Loucy (cell line): Measurements from ENCODE around the gene MTR.

Experiments used
- CTCF ChIP-seq: fragments of 200-600 bp; sonication (generic); conservative IDR thresholded peaks from 2 replicates; pipeline ENCODE4 v1.5.1; 2014; ENCODE audit warnings: mild to moderate bottlenecking, antibody characterized with exemption, low read length
- EZH2phosphoT487 ChIP-seq: fragments of 200-600 bp; IDR thresholded peaks from 2 replicates; pipeline ENCODE4 v1.6.1; 2018; ENCODE audit warnings: antibody characterized with exemption, mild to moderate bottlenecking, moderate library complexity, borderline replicate concordance

GRCh38 chr1:236950365-236950764 lies 155.3 kb downstream of the MTR start:
- TF ChIP-seq CTCF (no peak), EZH2phosphoT487 (no peak)
